ENCODE results near the gene ALG6.
A peak's percentile ranks its signal among the peaks of the same experiment; 100 is the strongest.

Gene ALG6

GRCh38 chr1:63328781-63329180, 38.6 kb upstream of the ALG6 start:
- peaks cover 38 to 99% (median 62%) of the 10 kb centered on the region in 5 experiments for H3K27me3 ChIP-seq (replicated peaks in 2 of 5; ENCODE audit: control insufficient read depth in 4 of 5, insufficient read depth in 5 of 5, low read length in 4 of 5)
- CTCF ChIA-PET, result interaction anchor here (0.8 to 5.2 kb wide), 6 partner anchors 9 to 210 kb away, joined by 3 to 38 read pairs (median 5); no protein-coding TSS in a partner anchor
- H3K4me3 ChIP-seq (ENCODE audit: control insufficient read depth in 1 of 7, extremely low read depth in 1 of 7, insufficient read depth in 4 of 7, low read depth in 2 of 7, low read length in 6 of 7), result no peak overlapping the region
- H3K27ac ChIP-seq (ENCODE audit: insufficient read depth in 1 of 2, low read depth in 1 of 2, low read length in 2 of 2, poor library complexity in 1 of 2, severe bottlenecking in 2 of 2), result no peak overlapping the region
- POLR2A ChIA-PET, result no interaction called here
- DNase-seq, result no peak
- H3K4me1 ChIP-seq (ENCODE audit: control extremely low read depth in 1 of 4, control insufficient read depth in 4 of 4, insufficient read depth in 4 of 4, low read length in 3 of 4), result peaks cover 0 to 26% (median 24%) of the 10 kb centered on the region in 4 experiments
- 59% methylated on average over 5 of the region's 9 CpGs for WGBS (ENCODE audit: insufficient coverage)
- no peaks in the 10 kb centered on the region for H3K36me3 ChIP-seq (ENCODE audit: control insufficient read depth in 4 of 4, insufficient read depth in 4 of 4, low read length in 3 of 4)
- no peaks in the 10 kb centered on the region for H3K9me3 ChIP-seq (ENCODE audit: control extremely low read depth in 1 of 5, control insufficient read depth in 4 of 5, insufficient read depth in 2 of 5, low read depth in 1 of 5, low read length in 4 of 5)

- POLR2A ChIA-PET, result interaction anchor here (0.5 kb wide), 1 partner anchor 27 kb away, joined by 3 read pairs; no protein-coding TSS in a partner anchor
Measured at GRCh38 chr1:63329621-63330330, 37.7 kb upstream of the ALG6 start.

GRCh38 chr1:63330331-63330916, 37.0 kb upstream of the ALG6 start:
- ChIA-PET CTCF (interaction anchor here (0.6 to 2.0 kb wide), 9 partner anchors 9 to 208 kb away, joined by 3 to 9 read pairs (median 3); no protein-coding TSS in a partner anchor), POLR2A (interaction anchor here (0.5 kb wide), 1 partner anchor 27 kb away, joined by 3 read pairs; no protein-coding TSS in a partner anchor)
- peak in 1 of 3 donors; percentile 23 for DNase-seq
- peak overlapping the region in 2 of 7 experiments; percentile 2 to 32 for H3K4me3 ChIP-seq (ENCODE audit: control insufficient read depth in 1 of 7, extremely low read depth in 1 of 7, insufficient read depth in 4 of 7, low read depth in 2 of 7, low read length in 6 of 7)
- H3K36me3 ChIP-seq (ENCODE audit: control insufficient read depth in 4 of 4, insufficient read depth in 4 of 4, low read length in 3 of 4), result no peaks in the 10 kb centered on the region
- no peaks in the 10 kb centered on the region for H3K9me3 ChIP-seq (ENCODE audit: control extremely low read depth in 1 of 5, control insufficient read depth in 4 of 5, insufficient read depth in 2 of 5, low read depth in 1 of 5, low read length in 4 of 5)
- H3K27me3 ChIP-seq (replicated peaks in 2 of 5; ENCODE audit: control insufficient read depth in 4 of 5, insufficient read depth in 5 of 5, low read length in 4 of 5), result peaks cover 38 to 98% (median 59%) of the 10 kb centered on the region in 5 experiments
- peaks cover 0 to 20% (median 17%) of the 10 kb centered on the region in 4 experiments for H3K4me1 ChIP-seq (ENCODE audit: control extremely low read depth in 1 of 4, control insufficient read depth in 4 of 4, insufficient read depth in 4 of 4, low read length in 3 of 4)
- H3K27ac ChIP-seq (ENCODE audit: insufficient read depth in 1 of 2, low read depth in 1 of 2, low read length in 2 of 2, poor library complexity in 1 of 2, severe bottlenecking in 2 of 2), result no peak overlapping the region
- 5% methylated on average over 15 of the region's 28 CpGs for WGBS (ENCODE audit: insufficient coverage)

More at GRCh38 chr1:63329621-63330330, 37.7 kb upstream of the ALG6 start:
- Histone ChIP-seq H3K36me3 (ENCODE audit: control insufficient read depth in 4 of 4, insufficient read depth in 4 of 4, low read length in 3 of 4) (no peaks in the 10 kb centered on the region), H3K27ac (ENCODE audit: insufficient read depth in 1 of 2, low read depth in 1 of 2, low read length in 2 of 2, poor library complexity in 1 of 2, severe bottlenecking in 2 of 2) (no peak overlapping the region), H3K27me3 (replicated peaks in 2 of 5; ENCODE audit: control insufficient read depth in 4 of 5, insufficient read depth in 5 of 5, low read length in 4 of 5) (peaks cover 38 to 99% (median 59%) of the 10 kb centered on the region in 5 experiments), H3K4me3 (ENCODE audit: control insufficient read depth in 1 of 7, extremely low read depth in 1 of 7, insufficient read depth in 4 of 7, low read depth in 2 of 7, low read length in 6 of 7) (peak overlapping the region in 4 of 7 experiments; percentile 2 to 32 (median 18)), H3K9me3 (ENCODE audit: control extremely low read depth in 1 of 5, control insufficient read depth in 4 of 5, insufficient read depth in 2 of 5, low read depth in 1 of 5, low read length in 4 of 5) (no peaks in the 10 kb centered on the region), H3K4me1 (ENCODE audit: control extremely low read depth in 1 of 4, control insufficient read depth in 4 of 4, insufficient read depth in 4 of 4, low read length in 3 of 4) (peaks cover 0 to 20% (median 17%) of the 10 kb centered on the region in 4 experiments)
- peak in 2 of 3 donors; percentile 26 to 34 for DNase-seq
- WGBS (ENCODE audit: insufficient coverage), result 2% methylated on average over 49 of the region's 50 CpGs
- CTCF ChIA-PET, result interaction anchor here (0.9 to 5.2 kb wide), 6 partner anchors 8 to 209 kb away, joined by 3 to 38 read pairs (median 4); no protein-coding TSS in a partner anchor

GRCh38 chr1:63342402-63342801, 25.0 kb upstream of the ALG6 start:
- no peaks in the 10 kb centered on the region for H3K4me1 ChIP-seq (ENCODE audit: control extremely low read depth in 1 of 4, control insufficient read depth in 4 of 4, insufficient read depth in 4 of 4, low read length in 3 of 4)
- H3K36me3 ChIP-seq (ENCODE audit: control insufficient read depth in 4 of 4, insufficient read depth in 4 of 4, low read length in 3 of 4), result no peaks in the 10 kb centered on the region
- DNase-seq, result no peak
- H3K27ac ChIP-seq (ENCODE audit: insufficient read depth in 1 of 2, low read depth in 1 of 2, low read length in 2 of 2, poor library complexity in 1 of 2, severe bottlenecking in 2 of 2), result no peak overlapping the region
- H3K4me3 ChIP-seq (ENCODE audit: control insufficient read depth in 1 of 7, extremely low read depth in 1 of 7, insufficient read depth in 4 of 7, low read depth in 2 of 7, low read length in 6 of 7), result no peak overlapping the region
- CTCF ChIA-PET, result interaction anchor here (0.7 to 2.2 kb wide), 3 partner anchors 11 to 19 kb away, joined by 3 to 7 read pairs (median 3); no protein-coding TSS in a partner anchor
- 71% methylated on average over 1 of the region's 2 CpGs for WGBS (ENCODE audit: insufficient coverage)
- H3K9me3 ChIP-seq (ENCODE audit: control extremely low read depth in 1 of 5, control insufficient read depth in 4 of 5, insufficient read depth in 2 of 5, low read depth in 1 of 5, low read length in 4 of 5), result no peaks in the 10 kb centered on the region
- peaks cover 0 to 11% (median 3%) of the 10 kb centered on the region in 5 experiments for H3K27me3 ChIP-seq (replicated peaks in 2 of 5; ENCODE audit: control insufficient read depth in 4 of 5, insufficient read depth in 5 of 5, low read length in 4 of 5)
- POLR2A ChIA-PET, result no interaction called here

GRCh38 chr1:63343922-63344321, 23.5 kb upstream of the ALG6 start:
- no peak for DNase-seq
- no CpG with 5 or more reads among the region's 1 CpG for WGBS (ENCODE audit: insufficient coverage)
- Histone ChIP-seq H3K4me3 (ENCODE audit: control insufficient read depth in 1 of 7, extremely low read depth in 1 of 7, insufficient read depth in 4 of 7, low read depth in 2 of 7, low read length in 6 of 7) (no peak overlapping the region), H3K27me3 (replicated peaks in 2 of 5; ENCODE audit: control insufficient read depth in 4 of 5, insufficient read depth in 5 of 5, low read length in 4 of 5) (peaks cover 0 to 11% (median 3%) of the 10 kb centered on the region in 5 experiments), H3K27ac (ENCODE audit: insufficient read depth in 1 of 2, low read depth in 1 of 2, low read length in 2 of 2, poor library complexity in 1 of 2, severe bottlenecking in 2 of 2) (no peak overlapping the region), H3K4me1 (ENCODE audit: control extremely low read depth in 1 of 4, control insufficient read depth in 4 of 4, insufficient read depth in 4 of 4, low read length in 3 of 4) (no peaks in the 10 kb centered on the region), H3K9me3 (ENCODE audit: control extremely low read depth in 1 of 5, control insufficient read depth in 4 of 5, insufficient read depth in 2 of 5, low read depth in 1 of 5, low read length in 4 of 5) (no peaks in the 10 kb centered on the region), H3K36me3 (ENCODE audit: control insufficient read depth in 4 of 4, insufficient read depth in 4 of 4, low read length in 3 of 4) (no peaks in the 10 kb centered on the region)
- POLR2A ChIA-PET, result no interaction called here
- CTCF ChIA-PET, result interaction anchor here (1.1 to 2.2 kb wide), 3 partner anchors 10 to 22 kb away, joined by 3 to 7 read pairs (median 4); no protein-coding TSS in a partner anchor

- Histone ChIP-seq H3K4me3 (ENCODE audit: control insufficient read depth in 1 of 7, extremely low read depth in 1 of 7, insufficient read depth in 4 of 7, low read depth in 2 of 7, low read length in 6 of 7) (no peak overlapping the region), H3K4me1 (ENCODE audit: control extremely low read depth in 1 of 4, control insufficient read depth in 4 of 4, insufficient read depth in 4 of 4, low read length in 3 of 4) (no peaks in the 10 kb centered on the region), H3K36me3 (ENCODE audit: control insufficient read depth in 4 of 4, insufficient read depth in 4 of 4, low read length in 3 of 4) (no peaks in the 10 kb centered on the region), H3K27me3 (replicated peaks in 2 of 5; ENCODE audit: control insufficient read depth in 4 of 5, insufficient read depth in 5 of 5, low read length in 4 of 5) (peaks cover 0 to 37% (median 13%) of the 10 kb centered on the region in 5 experiments), H3K27ac (ENCODE audit: insufficient read depth in 1 of 2, low read depth in 1 of 2, low read length in 2 of 2, poor library complexity in 1 of 2, severe bottlenecking in 2 of 2) (no peak overlapping the region), H3K9me3 (ENCODE audit: control extremely low read depth in 1 of 5, control insufficient read depth in 4 of 5, insufficient read depth in 2 of 5, low read depth in 1 of 5, low read length in 4 of 5) (no peaks in the 10 kb centered on the region)
- CTCF ChIA-PET, result interaction anchor here (1.0 to 1.1 kb wide), 3 partner anchors 9 to 14 kb away, joined by 3 to 4 read pairs (median 3); no protein-coding TSS in a partner anchor
- POLR2A ChIA-PET, result no interaction called here
- DNase-seq, result no peak
- WGBS (ENCODE audit: insufficient coverage), result 98% methylated on average over 5 of the region's 5 CpGs
Measured at GRCh38 chr1:63350320-63350719, 17.1 kb upstream of the ALG6 start.

All from common myeloid progenitor, CD34-positive (primary cell).